ENCODE measurements around the gene UHRF1.
A peak's percentile ranks its signal among the peaks of the same experiment; 100 is the strongest.
"Not testable (repeated sequence)": the region's sequence is repeated elsewhere in the genome, so short reads cannot be mapped to it uniquely, and the experiment has no call there.

Gene UHRF1

DNA sequence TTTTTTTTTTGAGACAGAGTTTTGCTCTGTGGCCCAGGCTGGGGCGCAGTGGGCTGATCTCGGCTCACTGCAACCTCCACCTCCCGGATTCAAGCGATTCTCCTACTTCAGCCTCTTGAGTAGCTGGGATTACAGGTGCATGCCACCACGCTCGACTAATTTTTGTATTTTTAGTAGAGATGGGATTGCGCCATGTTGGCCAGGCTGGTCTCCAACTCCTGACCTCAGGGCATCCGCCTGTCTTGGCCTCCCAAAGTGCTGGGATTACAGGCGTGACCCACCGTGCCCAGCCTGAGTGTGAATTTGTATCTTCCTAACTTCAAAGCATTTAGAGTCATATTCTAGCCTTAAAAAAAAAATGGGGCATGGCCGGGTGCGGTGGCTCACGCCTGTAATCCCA lies 66.3 kb downstream of the UHRF1 start:
- Mint-ChIP-seq H3K27ac (peak overlapping the region; percentile 90), H3K4me1 (ENCODE audit: low read depth) (peaks cover 89% of the 10 kb centered on the region), H3K36me3 (ENCODE audit: low read depth) (peaks cover 61% of the 10 kb centered on the region)
- H3K27me3 Mint-ChIP-seq, H3K9me3 Mint-ChIP-seq, H3K4me3 Mint-ChIP-seq: not testable (repeated sequence)
- intact Hi-C loops (cut with micrococcal nuclease), result loop anchor here (10.0 kb wide), 1 partner anchor 49 kb away; no protein-coding TSS in a partner anchor

DNA sequence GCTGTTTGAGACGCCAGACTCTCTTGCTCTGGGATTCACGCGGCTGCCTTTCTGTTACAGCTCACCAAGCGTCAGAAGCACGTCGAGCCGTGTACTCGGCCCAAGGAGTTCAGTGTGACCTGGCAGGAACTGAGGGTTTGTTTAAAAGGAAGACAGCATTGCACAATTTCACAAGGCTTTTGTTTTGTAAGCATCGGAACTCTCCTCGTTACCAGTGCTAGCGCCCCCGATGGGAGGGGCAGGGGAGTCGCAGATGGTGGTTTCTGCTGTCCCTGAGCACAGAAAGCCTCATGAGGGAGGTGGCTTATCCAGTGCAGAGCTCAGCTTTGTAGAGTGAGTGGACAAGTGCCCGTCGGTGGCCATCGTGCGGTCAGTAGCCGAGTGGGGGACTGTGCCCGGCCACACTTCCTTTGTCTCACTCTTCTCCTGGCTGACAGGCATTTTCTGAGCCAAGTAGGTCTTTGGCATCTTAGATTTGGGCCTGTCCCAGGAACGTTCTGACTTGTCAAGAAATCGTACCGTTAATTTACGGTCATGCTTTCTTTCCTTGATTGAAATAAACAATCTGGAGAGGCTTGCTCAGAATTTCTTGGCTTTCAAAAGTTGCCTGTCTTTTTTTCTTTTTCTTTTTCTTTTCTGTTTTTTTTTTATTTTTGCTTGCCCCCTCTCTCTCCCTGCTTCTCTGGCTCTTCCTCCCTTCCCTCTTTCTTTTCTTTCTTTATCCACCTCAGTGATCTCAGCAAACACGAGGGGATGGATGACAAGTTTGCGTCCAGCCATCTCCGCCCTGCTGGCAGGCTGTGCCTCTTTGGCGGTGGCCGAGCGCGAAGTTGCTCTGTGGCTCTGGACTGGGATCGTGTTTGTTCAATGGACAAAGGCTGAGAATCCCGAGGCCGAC lies 67.3 kb downstream of the UHRF1 start:
- Mint-ChIP-seq H3K9me3 (no peaks in the 10 kb centered on the region), H3K27me3 (no peaks in the 10 kb centered on the region), H3K36me3 (ENCODE audit: low read depth) (peaks cover 57% of the 10 kb centered on the region), H3K4me3 (peak overlapping the region; percentile 58), H3K4me1 (ENCODE audit: low read depth) (peaks cover 89% of the 10 kb centered on the region), H3K27ac (peak overlapping the region; percentile 90)
- intact Hi-C loops (cut with micrococcal nuclease), result loop anchor here (10.0 kb wide), 1 partner anchor 48 kb away; no protein-coding TSS in a partner anchor

DNA sequence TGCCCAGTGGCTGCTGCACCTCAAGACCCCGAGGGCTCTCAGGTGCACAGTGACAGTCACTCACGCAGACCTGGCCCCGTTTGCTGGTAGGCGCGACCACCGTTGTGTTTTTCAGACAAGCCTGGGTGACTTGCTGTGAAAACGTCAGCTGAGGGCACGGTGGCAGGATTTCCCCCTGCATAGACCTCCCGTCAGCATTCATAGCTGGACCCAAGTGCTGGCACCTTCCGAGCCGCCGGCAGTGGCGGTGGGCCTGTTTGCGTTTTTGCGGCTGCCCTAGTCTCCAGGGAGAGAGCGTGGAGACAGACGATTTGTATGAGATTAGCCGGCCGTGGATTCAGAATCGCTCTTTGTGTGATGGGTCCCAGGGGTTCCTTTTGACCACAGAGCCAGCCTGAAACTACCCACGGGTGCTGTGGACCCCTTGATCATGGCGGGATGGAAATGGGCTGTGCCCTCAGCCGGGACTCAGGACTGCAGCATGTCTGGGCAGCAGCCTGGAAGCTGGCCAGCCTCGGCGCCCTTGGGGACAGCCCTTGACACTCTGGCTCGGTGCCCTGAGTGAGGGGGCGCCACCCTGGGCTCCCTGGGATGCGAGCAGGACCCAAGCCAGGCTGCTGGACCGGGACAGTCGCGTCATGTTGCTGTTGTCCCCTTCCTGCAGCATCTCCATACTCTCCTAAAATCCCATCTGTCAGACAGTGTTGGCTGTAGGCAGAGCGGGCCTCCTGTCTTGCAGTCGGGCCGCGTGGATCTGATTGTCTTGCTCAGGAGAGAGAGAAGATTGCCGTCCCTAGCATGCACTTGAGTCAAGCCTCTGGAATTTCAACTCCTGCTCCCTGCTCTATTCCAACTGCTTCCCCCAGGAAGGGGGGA lies 68.2 kb downstream of the UHRF1 start:
- H3K4me3 Mint-ChIP-seq, result no peak overlapping the region
- peak overlapping the region; percentile 90 for H3K27ac Mint-ChIP-seq
- intact Hi-C loops (cut with micrococcal nuclease), result loop anchor here (10.0 kb wide), 1 partner anchor 47 kb away; no protein-coding TSS in a partner anchor
- no peaks in the 10 kb centered on the region for H3K27me3 Mint-ChIP-seq
- H3K4me1 Mint-ChIP-seq (ENCODE audit: low read depth), result peaks cover 85% of the 10 kb centered on the region
- no peaks in the 10 kb centered on the region for H3K9me3 Mint-ChIP-seq
- H3K36me3 Mint-ChIP-seq (ENCODE audit: low read depth), result peaks cover 55% of the 10 kb centered on the region

DNA sequence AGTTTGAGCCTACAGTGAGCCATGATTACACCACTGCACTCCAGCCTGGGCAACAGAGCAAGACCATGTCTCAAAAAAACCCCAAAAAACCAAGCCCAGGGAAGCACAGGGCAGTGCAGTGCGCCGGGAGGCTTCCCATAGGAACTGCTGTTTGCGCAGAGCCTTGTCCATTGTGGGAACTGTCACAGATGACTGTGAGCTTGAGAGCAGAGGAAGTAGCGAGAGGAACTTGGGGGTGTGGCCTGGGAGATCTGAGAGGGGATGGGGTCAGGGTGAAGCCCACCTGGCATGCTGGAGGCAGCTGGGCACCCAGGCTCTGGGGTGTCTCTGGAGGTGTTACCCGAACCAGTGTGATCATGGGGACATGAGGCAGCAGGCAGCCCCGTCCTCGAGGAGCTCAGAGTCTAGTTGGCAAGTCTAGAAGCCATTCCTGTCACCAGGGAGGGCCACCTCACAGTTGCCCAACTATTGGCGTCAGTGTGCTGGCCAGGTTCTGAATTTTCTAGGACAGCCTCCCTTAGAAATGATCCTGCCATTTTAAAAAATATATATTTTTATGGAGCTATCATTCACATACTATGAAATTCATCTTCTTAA lies 70.0 kb downstream of the UHRF1 start:
- peak overlapping the region; percentile 79 for H3K27ac Mint-ChIP-seq
- peaks cover 69% of the 10 kb centered on the region for H3K36me3 Mint-ChIP-seq (ENCODE audit: low read depth)
- intact Hi-C loops (cut with micrococcal nuclease), result loop anchor here (10.0 kb wide), 1 partner anchor 45 kb away; no protein-coding TSS in a partner anchor
- H3K9me3 Mint-ChIP-seq, result no peaks in the 10 kb centered on the region
- H3K4me3 Mint-ChIP-seq, result peak overlapping the region; percentile 13
- no peaks in the 10 kb centered on the region for H3K27me3 Mint-ChIP-seq
- H3K4me1 Mint-ChIP-seq (ENCODE audit: low read depth), result peaks cover 75% of the 10 kb centered on the region

DNA sequence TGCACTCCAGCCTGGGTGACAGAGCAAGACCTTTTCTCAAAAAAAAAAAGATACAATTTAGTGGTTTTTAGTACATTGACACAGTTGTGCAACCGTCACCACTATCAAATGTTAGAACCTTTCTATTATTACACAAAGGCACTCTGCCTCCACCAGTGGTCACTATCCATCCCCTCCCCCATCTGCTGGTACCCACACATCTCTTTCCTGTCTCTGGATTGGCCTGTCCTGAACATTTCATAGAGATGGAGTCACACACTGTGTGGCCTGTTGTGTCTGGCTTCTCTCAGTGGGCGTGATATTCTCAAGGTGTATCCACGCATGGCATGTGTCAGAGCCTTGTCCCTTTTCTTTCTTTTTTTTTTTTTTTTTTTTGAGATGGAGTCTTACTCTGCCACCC lies 70.8 kb downstream of the UHRF1 start:
- Mint-ChIP-seq H3K27me3 (no peaks in the 10 kb centered on the region), H3K36me3 (ENCODE audit: low read depth) (peaks cover 68% of the 10 kb centered on the region), H3K4me1 (ENCODE audit: low read depth) (peaks cover 69% of the 10 kb centered on the region), H3K9me3 (no peaks in the 10 kb centered on the region), H3K4me3 (no peak overlapping the region), H3K27ac (no peak overlapping the region)
- intact Hi-C loops (cut with micrococcal nuclease), result no loop called here

DNA sequence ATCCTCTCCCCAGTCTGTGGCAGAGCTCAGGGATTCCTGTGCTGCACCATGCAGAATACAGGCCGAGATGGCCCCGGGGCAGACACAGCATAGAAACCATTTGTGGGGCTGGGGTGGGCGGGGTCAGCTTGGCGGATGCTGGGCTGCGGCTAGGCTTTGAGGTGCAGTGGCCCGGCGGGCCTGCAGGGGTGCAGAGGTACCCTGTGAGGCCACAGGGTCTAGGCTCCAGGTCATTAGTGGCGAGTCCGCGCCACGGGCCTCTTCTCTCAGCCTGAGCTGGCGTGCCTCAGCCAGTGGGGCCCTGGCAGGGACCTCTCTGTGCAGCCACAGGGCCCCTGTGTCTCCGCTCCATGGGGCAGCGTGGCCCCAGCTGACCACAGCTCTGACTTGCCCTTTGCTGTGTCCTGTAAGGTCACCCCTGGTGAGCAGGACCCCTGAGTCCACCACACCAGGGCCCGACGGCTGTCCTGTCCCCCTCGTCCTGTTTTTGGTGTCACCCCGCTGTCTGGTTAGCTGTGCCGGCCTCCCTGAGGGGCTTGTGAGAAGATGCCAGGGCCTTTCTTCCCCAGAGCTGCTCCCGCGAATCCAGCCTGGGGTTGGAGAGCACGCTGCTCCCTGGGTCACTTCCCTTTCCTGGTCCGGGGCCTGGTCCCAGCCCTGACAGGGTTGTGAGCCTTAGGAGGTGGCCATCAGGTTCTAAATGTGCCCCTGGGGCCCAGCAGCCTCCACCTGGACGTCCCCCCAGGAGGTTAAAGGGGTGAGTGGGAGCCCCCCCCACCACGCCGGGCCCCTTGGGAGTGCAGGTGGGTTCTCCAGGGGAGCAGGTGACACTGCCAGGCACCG lies 71.8 kb downstream of the UHRF1 start:
- H3K27me3 Mint-ChIP-seq, result no peaks in the 10 kb centered on the region
- H3K9me3 Mint-ChIP-seq, result no peaks in the 10 kb centered on the region
- intact Hi-C loops (cut with micrococcal nuclease), result no loop called here
- H3K4me1 Mint-ChIP-seq (ENCODE audit: low read depth), result peaks cover 66% of the 10 kb centered on the region
- H3K27ac Mint-ChIP-seq, result peak overlapping the region; percentile 1
- no peak overlapping the region for H3K4me3 Mint-ChIP-seq
- H3K36me3 Mint-ChIP-seq (ENCODE audit: low read depth), result peaks cover 78% of the 10 kb centered on the region

DNA sequence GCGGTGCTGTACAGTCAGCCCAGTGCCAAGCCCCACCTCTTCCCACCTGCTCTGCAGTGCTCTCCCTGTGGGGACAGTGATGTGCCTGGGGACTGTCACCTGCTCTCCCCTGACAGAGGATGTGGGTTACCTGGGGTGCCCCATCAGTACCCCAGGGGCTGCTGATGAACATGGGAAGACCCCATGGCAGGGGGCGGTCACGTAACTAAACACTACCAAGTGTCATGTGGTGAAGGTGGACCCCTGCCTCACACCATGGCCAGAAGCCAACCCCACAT lies 72.3 kb downstream of the UHRF1 start:
- Mint-ChIP-seq H3K9me3 (no peaks in the 10 kb centered on the region), H3K36me3 (ENCODE audit: low read depth) (peaks cover 81% of the 10 kb centered on the region), H3K4me3 (no peak overlapping the region), H3K27me3 (no peaks in the 10 kb centered on the region), H3K27ac (no peak overlapping the region), H3K4me1 (ENCODE audit: low read depth) (peaks cover 61% of the 10 kb centered on the region)
- intact Hi-C loops (cut with micrococcal nuclease), result no loop called here

DNA sequence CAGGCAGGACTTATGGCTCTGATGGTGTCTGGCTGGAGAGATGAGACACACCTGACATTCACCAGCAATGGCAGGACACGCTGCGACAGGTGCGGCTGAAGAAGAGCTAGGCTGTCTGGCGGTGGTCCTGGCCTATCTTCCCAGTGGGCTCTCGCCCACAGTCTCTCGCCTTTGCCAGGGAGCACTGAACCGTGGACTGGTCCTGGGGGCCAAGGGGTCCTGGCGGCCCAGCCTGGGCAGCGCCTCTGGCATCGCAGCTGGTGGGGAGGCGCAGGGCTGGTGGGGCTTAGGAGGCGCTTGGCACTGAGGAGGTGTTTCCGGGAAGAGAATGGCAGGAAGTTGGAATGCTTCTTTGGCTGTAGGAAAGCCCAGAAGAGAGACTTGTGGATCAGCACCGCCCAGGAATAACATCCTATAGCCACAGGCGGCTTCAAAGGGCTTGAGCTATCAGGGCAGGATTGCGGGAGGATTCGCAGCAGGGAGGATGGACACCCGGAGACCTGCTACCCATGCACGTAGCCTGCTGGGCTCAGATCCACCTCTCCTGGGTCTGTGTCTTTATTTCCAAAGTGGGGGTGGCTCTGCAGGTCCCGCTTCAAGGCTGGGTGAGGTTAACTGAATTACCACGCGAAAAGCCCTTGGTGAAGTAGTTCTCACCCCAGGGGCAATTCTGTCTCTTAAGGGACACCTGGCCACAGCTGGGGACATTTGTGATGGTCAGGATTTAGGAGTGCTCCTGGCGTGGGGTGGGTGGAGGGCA lies 74.2 kb downstream of the UHRF1 start:
- H3K4me3 Mint-ChIP-seq, result no peak overlapping the region
- H3K4me1 Mint-ChIP-seq (ENCODE audit: low read depth), result peaks cover 56% of the 10 kb centered on the region
- H3K36me3 Mint-ChIP-seq (ENCODE audit: low read depth), result peaks cover 73% of the 10 kb centered on the region
- no peaks in the 10 kb centered on the region for H3K27me3 Mint-ChIP-seq
- H3K27ac Mint-ChIP-seq, result no peak overlapping the region
- intact Hi-C loops (cut with micrococcal nuclease), result no loop called here
- H3K9me3 Mint-ChIP-seq, result no peaks in the 10 kb centered on the region

DNA sequence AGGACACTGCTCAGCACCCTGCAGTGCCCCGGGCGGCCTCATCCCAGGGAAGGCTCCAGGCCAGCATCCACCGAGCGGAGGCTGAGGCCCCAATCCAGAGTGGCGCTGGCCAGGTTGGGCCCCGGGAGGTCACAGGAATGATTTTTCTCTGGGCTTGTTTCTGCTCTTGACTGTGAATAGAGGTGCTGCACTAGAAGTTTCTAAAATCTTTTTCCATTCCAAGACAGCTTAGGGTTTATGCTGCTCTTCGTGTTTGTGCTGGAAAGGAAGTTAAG lies 74.7 kb downstream of the UHRF1 start:
- Mint-ChIP-seq H3K27ac (no peak overlapping the region), H3K36me3 (ENCODE audit: low read depth) (peaks cover 70% of the 10 kb centered on the region), H3K4me1 (ENCODE audit: low read depth) (peaks cover 56% of the 10 kb centered on the region), H3K27me3 (no peaks in the 10 kb centered on the region), H3K4me3 (no peak overlapping the region), H3K9me3 (no peaks in the 10 kb centered on the region)
- intact Hi-C loops (cut with micrococcal nuclease), result no loop called here

DNA sequence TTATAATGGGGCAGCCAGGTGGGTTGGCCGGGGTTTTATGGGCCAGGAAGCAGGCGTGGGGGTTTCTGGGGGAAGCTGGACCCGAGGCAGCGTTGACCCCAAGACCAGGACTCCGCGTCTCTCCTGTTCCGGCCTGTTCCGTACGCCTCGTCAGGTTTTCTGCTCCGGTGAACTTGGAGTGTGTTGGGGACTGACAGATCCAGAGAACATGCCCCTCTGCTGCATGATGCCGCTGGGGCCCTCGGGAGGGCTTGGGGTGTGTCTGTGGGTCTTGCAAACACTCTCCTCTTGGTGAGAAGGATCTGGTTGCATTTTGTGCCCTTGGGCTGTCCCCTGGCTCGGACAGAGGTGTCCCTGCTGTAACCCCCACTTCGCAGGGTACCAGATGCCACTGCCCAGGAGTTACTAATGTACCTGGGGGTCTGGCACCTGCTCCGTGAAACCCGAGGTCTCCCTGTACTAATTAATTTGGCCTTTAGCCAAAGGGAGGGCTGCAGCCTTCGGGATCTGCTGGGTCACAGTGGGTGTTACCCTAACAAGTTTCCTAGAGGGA lies 75.2 kb downstream of the UHRF1 start:
- peaks cover 70% of the 10 kb centered on the region for H3K36me3 Mint-ChIP-seq (ENCODE audit: low read depth)
- peaks cover 56% of the 10 kb centered on the region for H3K4me1 Mint-ChIP-seq (ENCODE audit: low read depth)
- intact Hi-C loops (cut with micrococcal nuclease), result no loop called here
- H3K9me3 Mint-ChIP-seq, result no peaks in the 10 kb centered on the region
- no peak overlapping the region for H3K4me3 Mint-ChIP-seq
- H3K27ac Mint-ChIP-seq, result no peak overlapping the region
- no peaks in the 10 kb centered on the region for H3K27me3 Mint-ChIP-seq

DNA sequence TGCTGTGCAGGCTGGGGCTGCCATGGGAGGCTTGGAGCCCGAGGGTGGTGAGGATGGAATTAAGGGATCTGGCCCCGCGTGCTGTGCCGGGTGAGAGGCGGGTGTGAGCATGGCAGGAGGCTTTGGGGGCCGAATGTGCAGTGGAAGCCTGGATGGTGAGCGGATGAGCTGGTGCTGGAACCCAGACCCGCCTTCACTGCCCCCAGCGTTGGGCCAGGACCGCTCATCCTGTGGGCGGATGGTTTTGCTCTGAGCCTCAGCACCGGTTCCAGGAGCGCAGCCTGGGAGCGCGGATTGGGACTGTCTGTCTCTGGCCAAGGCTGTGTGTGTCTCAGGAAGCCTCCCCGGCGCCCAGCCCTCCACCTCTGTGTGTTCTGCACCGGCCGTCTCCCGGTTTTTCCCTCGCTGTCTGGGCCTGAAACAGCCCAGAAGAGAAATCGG lies 76.3 kb downstream of the UHRF1 start:
- Mint-ChIP-seq H3K36me3 (ENCODE audit: low read depth) (peaks cover 63% of the 10 kb centered on the region), H3K27me3 (no peaks in the 10 kb centered on the region), H3K9me3 (no peaks in the 10 kb centered on the region), H3K4me3 (no peak overlapping the region), H3K27ac (no peak overlapping the region), H3K4me1 (ENCODE audit: low read depth) (peaks cover 52% of the 10 kb centered on the region)
- intact Hi-C loops (cut with micrococcal nuclease), result no loop called here

DNA sequence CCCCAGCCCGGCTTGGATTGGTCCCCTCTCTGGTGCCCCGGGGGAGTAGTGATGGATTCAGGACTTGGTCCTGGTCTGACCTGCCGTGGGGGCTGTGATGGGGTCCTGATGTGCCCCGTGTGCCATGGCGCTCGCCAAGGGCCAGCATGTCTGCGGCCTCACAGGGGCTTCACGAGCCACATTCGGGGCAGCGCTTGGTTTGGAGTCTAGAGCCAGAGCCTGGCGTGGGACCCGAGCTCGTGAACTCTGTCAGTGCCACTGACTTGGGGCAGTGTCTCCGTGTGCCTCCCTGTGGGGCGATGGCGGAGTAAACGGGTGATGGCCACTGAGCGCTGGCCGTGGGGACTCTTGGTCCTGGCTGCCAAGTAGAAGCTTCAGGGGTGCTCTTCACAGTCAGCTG lies 76.8 kb downstream of the UHRF1 start:
- Mint-ChIP-seq H3K4me1 (ENCODE audit: low read depth) (peaks cover 47% of the 10 kb centered on the region), H3K36me3 (ENCODE audit: low read depth) (peaks cover 59% of the 10 kb centered on the region), H3K4me3 (no peak overlapping the region), H3K27me3 (no peaks in the 10 kb centered on the region), H3K27ac (no peak overlapping the region), H3K9me3 (no peaks in the 10 kb centered on the region)
- intact Hi-C loops (cut with micrococcal nuclease), result no loop called here

DNA sequence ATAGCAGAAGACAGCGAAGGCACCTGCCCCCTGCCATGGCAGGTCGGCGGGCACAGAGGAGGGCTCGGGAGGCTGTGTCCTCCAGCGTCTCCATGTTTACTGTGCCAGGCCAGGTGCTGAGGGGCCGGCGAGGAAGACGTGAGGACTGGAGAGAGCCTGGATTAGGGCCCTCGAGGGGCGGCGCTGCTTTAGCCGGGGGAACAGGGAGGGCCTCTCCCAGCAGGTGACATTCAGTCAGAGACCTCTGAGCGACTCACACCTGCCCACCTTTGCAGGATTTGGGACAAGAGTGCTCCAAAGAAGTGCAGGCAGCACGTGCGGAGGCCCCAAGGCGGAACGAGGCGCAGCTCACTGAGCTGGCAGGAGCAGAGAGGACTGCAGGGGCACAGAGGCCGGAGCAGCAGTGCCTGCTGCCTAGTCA lies 77.2 kb downstream of the UHRF1 start:
- Mint-ChIP-seq H3K9me3 (no peaks in the 10 kb centered on the region), H3K36me3 (ENCODE audit: low read depth) (peaks cover 60% of the 10 kb centered on the region), H3K4me1 (ENCODE audit: low read depth) (peaks cover 43% of the 10 kb centered on the region), H3K27ac (no peak overlapping the region), H3K27me3 (no peaks in the 10 kb centered on the region), H3K4me3 (no peak overlapping the region)
- intact Hi-C loops (cut with micrococcal nuclease), result no loop called here
